Retinal pigment epithelial cell (primary cell): ENCODE measurements around the gene ATL1.
"Not testable (repeated sequence)": the region's sequence is repeated elsewhere in the genome, so short reads cannot be mapped to it uniquely, and the experiment has no call there.

ENCODE experiments used
- DNase-seq: peaks from one replicate; pipeline ENCODE4 v3.0.0-alpha.2; 2010; ENCODE audit warnings: low read depth
- H3K4me3 ChIP-seq: 2 replicates; pipeline ENCODE4 v1.5.1; 2011; ENCODE audit warnings: mild to moderate bottlenecking, low read length, control low read depth, moderate library complexity
- TF ChIP-seq, protein P1 (sequence below): conservative IDR thresholded peaks from 2 replicates; pipeline ENCODE4 v1.5.1; 2011; ENCODE audit warnings: low read depth, low read length, control low read depth, inconsistent platforms

Gene ATL1

DNA sequence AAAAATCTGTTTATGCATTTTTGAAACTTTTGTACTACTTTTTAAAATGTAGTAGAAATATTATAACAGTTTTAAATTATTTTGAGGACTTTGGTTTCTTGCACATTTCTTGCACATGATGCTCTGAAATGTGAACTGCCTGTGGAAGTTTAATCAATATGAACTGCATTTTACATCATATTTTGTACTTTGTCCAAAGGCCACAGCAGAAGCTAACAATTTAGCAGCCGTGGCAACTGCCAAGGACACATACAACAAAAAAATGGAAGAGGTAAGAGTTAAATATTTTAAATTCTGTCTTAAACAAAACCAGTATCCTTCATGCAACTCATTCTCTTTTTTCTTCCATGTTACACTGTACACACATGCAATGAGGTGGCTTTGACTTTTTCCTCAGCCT lies 63.0 kb downstream of the ATL1 start:
- DNase-seq = no peak
- TF ChIP-seq, protein P1, sequence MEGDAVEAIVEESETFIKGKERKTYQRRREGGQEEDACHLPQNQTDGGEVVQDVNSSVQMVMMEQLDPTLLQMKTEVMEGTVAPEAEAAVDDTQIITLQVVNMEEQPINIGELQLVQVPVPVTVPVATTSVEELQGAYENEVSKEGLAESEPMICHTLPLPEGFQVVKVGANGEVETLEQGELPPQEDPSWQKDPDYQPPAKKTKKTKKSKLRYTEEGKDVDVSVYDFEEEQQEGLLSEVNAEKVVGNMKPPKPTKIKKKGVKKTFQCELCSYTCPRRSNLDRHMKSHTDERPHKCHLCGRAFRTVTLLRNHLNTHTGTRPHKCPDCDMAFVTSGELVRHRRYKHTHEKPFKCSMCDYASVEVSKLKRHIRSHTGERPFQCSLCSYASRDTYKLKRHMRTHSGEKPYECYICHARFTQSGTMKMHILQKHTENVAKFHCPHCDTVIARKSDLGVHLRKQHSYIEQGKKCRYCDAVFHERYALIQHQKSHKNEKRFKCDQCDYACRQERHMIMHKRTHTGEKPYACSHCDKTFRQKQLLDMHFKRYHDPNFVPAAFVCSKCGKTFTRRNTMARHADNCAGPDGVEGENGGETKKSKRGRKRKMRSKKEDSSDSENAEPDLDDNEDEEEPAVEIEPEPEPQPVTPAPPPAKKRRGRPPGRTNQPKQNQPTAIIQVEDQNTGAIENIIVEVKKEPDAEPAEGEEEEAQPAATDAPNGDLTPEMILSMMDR = no peak

DNA sequence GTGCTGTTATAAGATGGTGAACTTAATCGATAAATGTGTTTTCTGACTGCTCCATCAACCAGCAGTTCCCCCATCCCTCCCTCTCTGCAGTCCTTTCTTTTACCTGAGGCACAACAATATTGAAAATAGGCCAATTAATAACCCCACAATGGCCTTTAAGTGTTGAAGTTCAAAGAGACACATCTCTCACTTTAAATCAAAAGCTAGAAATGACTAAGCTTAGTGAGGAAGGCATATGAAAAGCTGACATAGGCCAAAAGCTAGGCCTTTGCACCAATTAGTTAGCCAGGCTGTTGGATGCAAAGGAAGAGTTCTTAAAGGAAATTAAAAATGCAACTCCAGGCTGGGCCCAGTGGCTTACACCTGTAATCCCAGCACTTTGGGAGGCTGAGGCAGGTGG lies 64.5 kb downstream of the ATL1 start:
- no peak overlapping the region for H3K4me3 ChIP-seq
- no peak for DNase-seq
- TF ChIP-seq, protein P1 = no peak

More for the DNA sequence above, 63.0 kb downstream of the ATL1 start:
- no peak overlapping the region for H3K4me3 ChIP-seq

DNA sequence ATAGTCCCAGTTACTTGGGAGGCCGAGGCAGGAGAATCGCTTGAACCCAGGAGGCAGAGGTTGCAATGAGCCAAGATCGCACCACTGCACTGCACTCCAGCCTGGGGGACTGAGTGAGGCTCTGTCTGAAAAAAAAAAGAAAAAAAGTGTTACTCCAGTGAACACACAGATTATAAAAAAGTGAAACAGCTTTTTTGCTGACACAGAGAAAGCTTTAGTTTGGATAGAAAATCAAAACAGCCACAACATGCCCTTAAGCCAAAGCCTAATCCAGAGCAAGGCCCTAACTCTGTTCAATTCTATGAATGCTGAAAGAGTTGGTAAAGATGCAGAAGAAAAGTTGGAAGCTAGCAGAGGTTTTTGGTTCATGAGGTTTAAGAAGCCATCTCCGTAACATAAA lies 65.0 kb downstream of the ATL1 start:
- DNase-seq, H3K4me3 ChIP-seq: not testable (repeated sequence)

DNA sequence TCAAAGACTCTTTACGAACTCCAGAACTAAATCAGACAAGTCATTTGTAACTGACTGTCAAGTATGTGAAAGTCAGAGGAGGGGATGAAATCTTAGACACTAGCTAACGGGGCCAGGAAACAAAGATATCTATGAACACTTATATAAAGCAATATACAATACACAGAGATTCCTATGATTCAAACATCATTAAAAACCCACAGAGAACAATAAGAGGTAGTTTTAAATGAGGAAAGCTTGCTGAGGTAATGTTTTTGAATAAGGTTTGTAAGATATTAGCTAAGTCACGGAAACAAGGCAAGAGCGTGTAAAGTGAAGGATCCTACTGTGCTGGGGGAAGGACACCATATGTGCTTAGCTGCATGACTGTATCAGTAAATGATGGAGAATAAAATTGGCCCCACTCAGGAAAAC lies 71.5 kb downstream of the ATL1 start:
- DNase-seq = no peak
- no peak overlapping the region for H3K4me3 ChIP-seq
- TF ChIP-seq, protein P1 = no peak

DNA sequence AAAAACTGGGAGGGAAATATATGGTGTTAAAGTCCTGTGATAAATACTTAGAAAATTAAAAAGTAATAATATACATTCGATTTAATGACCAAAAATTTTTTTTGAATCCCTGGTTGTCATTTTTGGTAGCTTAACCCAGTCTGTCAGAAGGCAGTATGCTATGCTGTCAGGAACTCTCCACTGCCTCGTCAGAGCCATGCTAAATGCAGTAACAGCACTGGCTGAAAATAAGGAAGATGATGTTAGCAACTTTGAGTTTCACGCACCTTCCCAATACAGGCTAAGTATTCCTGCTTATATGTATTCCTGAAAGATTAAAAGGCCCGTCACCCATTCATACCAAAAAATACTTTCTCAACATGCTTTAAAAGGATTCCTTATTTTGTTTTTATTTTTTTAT lies 74.0 kb downstream of the ATL1 start:
- H3K4me3 ChIP-seq = no peak overlapping the region
- TF ChIP-seq, protein P1 = no peak
- no peak for DNase-seq

DNA sequence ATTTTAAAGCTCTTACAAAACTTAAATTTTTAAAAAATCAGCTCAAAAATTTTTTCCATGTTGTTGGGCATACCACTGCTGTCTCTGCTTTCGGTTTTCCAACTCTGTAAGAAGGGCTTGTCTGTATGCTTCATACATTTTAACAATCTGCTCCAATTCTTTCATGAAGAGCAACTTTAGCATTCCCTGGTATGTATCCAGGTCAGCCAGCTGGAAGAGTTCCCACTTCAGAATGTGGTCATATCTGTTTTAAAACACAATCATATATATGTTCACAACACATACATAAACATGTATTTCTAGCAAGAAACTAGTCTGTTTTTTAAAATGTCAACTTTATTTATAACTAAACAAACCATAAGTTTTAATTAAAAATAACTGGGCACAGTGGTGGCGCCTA lies 75.2 kb downstream of the ATL1 start:
- TF ChIP-seq, protein P1 = no peak
- no peak overlapping the region for H3K4me3 ChIP-seq
- no peak for DNase-seq

DNA sequence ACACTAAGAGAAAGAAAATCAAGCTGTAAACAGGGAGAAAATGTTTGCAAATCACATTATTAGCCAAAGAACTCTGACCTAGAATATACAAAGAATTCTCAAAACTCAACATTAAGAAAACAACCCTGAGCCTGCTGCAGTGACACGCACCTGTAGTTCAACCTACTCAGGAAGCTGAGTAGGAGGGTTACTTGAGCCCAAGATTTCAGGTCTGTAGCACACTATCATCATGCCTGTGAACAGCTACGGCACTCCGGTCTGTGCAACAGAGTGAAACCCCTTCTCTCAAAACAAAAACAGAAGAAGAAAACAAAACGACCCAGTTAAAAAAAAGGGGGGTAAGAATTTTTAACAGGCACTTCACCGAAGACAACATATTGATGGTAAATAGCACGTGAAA lies 87.3 kb downstream of the ATL1 start:
- no peak overlapping the region for H3K4me3 ChIP-seq
- no peak for DNase-seq
- TF ChIP-seq, protein P1 = no peak

DNA sequence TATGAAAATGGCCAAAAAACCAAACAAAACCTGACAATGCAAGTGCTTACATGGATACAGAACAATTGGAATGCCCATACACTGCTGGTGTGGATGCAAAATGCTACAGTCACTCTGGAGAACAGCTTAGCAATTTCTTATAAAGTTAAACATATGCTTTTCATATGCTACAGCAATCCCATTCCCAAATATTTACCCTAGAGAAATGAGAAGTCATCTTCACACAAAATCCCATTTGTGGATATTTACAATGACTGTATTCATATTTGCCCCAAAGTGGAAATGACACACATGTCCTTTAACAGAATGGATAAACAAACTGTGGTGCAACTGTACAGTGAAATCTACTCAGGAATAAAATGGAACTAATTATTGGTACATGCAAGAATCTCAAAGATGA lies 87.8 kb downstream of the ATL1 start:
- no peak overlapping the region for H3K4me3 ChIP-seq
- TF ChIP-seq, protein P1 = no peak
- no peak for DNase-seq
